GM21526 (cell line): ENCODE measurements around the gene TCF21.

ENCODE experiments used
- ATAC-seq: cut with Tn5 transposase; IDR thresholded peaks from one replicate; pipeline ENCODE4 v1.9.1; 2021; ENCODE audit warnings: moderate library complexity; ENCODE audit not compliant: unreplicated experiment, low FRiP score

The TCF21 gene

GRCh38 chr6:133889557-133890403, 867 bp downstream of the TCF21 start:
- ATAC-seq = no peak

GRCh38 chr6:133890711-133891148, 1.8 kb downstream of the TCF21 start:
- ATAC-seq = no peak

- no peak for ATAC-seq
Measured at GRCh38 chr6:133891149-133891926, 2.4 kb downstream of the TCF21 start.

GRCh38 chr6:133891927-133892812, 3.3 kb downstream of the TCF21 start:
- no peak for ATAC-seq

- no peak for ATAC-seq
Measured at GRCh38 chr6:133892813-133893691, 4.1 kb downstream of the TCF21 start.

- ATAC-seq = no peak
Measured at GRCh38 chr6:133893946-133894345, 5.0 kb downstream of the TCF21 start.

- no peak for ATAC-seq
Measured at GRCh38 chr6:133894369-133894768, 5.5 kb downstream of the TCF21 start.

GRCh38 chr6:133894795-133895358, 6.0 kb downstream of the TCF21 start:
- no peak for ATAC-seq

- ATAC-seq = no peak
Measured at GRCh38 chr6:133895573-133896343, 6.8 kb downstream of the TCF21 start.

GRCh38 chr6:133896344-133896721, 7.4 kb downstream of the TCF21 start:
- no peak for ATAC-seq

- no peak for ATAC-seq
Measured at GRCh38 chr6:133898263-133898662, 9.3 kb downstream of the TCF21 start.

GRCh38 chr6:133899556-133899955, 10.6 kb downstream of the TCF21 start:
- ATAC-seq = no peak

- ATAC-seq = no peak
Measured at GRCh38 chr6:133903855-133904254, 14.9 kb downstream of the TCF21 start.

GRCh38 chr6:133906050-133906449, 17.1 kb downstream of the TCF21 start:
- ATAC-seq = no peak

GRCh38 chr6:133916650-133917151, 27.8 kb downstream of the TCF21 start:
- ATAC-seq = peak; percentile 84

GRCh38 chr6:133917781-133918180, 28.9 kb downstream of the TCF21 start:
- no peak for ATAC-seq

GRCh38 chr6:133918208-133918930, 29.5 kb downstream of the TCF21 start:
- no peak for ATAC-seq

- ATAC-seq = no peak
Measured at GRCh38 chr6:133919362-133919761, 30.4 kb downstream of the TCF21 start.
